GM18526 (cell line): ENCODE measurements around the gene FDCSP.

Experiments
- POLR2A ChIP-seq: IDR thresholded peaks from 3 replicates; pipeline ENCODE4 v1.6.1; 2011; ENCODE audit not compliant: insufficient read length; ENCODE audit errors: extremely low read depth

FDCSP gene

DNA sequence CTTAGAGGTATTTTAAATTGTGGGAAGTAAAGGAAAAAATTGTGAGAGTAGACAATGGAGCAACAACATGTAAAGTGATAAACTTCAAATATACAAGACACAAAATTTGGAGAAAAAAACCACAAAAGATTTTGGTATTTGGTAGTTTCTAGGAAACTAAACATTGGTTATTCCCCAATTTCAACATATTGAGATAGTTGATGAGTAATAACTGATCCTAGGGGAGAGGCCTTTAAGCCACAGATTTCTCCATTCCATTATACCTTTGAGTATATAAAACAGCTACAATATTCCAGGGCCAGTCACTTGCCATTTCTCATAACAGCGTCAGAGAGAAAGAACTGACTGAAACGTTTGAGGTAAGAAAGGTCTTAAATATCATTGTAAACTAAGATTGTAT, at the start of gene FDCSP:
Gene FDCSP, plus strand, starts transcription at position 301 of the 400 bp plus-strand sequence. CDS start 5,071 bp downstream, outside the sequence.
- no peak for TF ChIP-seq POLR2A

DNA sequence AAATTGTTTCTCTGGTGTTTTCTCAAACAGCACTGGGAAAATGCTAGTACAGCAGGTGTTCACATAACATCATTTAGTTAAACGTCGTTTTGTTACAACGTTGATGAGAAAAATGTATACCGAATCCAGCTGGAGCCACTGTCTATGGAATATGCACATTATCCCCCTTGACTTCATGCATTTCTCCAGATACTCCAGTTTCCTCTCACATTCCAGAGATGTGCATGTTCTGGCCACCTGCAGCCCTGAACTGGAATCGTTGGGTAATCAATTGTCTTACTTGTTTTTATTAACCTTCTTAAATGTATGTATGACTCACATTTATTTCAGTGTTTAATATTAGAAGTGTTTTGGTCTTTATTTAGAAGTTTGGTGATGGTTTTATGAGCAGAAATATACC, 48.8 kb upstream of the FDCSP start:
- no peak for TF ChIP-seq POLR2A

GRCh38 chr4:70178075-70178660, 47.8 kb upstream of the FDCSP start:
- TF ChIP-seq POLR2A = no peak

- no peak for TF ChIP-seq POLR2A
These were observed 46.1 kb upstream of the FDCSP start for GRCh38 chr4:70179811-70180210.

- no peak for TF ChIP-seq POLR2A
These were observed 44.1 kb upstream of the FDCSP start for GRCh38 chr4:70181864-70182263.

GRCh38 chr4:70182517-70183167, 43.3 kb upstream of the FDCSP start:
- TF ChIP-seq POLR2A = no peak

- TF ChIP-seq POLR2A = no peak
These were observed 42.6 kb upstream of the FDCSP start for GRCh38 chr4:70183168-70183939.

- TF ChIP-seq POLR2A = no peak
These were observed 42.0 kb upstream of the FDCSP start for GRCh38 chr4:70183940-70184246.

DNA sequence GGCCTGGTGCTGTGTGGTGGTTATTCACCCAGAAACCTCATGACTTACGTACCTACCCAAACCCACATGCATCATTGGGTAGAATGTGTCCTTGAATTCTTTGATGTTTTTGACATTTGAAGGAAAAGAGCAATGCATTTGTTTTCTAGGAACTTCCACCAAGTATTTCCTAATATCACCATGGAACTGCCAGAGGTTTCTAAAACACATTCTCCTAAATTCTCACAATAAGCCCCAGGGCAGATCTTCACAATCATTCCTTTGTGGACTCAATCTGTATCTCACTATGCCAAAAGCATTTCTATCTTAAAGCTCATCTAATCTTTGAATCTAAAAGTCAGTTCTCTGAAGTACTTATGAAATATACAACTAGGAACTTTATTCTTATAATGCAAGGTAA, 38.7 kb upstream of the FDCSP start:
- TF ChIP-seq POLR2A = no peak

- TF ChIP-seq POLR2A = no peak
These were observed 35.3 kb upstream of the FDCSP start for GRCh38 chr4:70190579-70190978.

- no peak for TF ChIP-seq POLR2A
These were observed 34.3 kb upstream of the FDCSP start for GRCh38 chr4:70191647-70192046.

- no peak for TF ChIP-seq POLR2A
These were observed 33.0 kb upstream of the FDCSP start for GRCh38 chr4:70192895-70193294.

DNA sequence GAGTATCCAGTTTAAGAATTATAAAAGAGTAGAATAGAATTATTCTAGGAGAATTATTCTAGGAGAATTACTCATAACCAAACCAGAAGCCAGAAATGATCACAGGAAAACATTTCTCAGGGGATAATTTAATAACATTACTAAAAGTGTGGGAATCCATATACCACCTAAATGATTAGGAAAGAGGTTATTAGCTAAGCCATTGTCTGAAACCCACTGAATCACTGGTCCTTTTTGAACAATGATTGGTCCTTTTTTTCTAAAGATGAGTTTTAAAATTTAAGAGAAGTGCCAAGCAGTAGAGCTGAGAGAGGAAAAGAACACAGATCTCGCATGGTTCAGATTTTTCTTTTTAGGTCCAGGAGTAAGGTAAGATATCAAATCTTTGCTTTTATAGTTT, 30.5 kb upstream of the FDCSP start, which contains the start of gene ODAM:
Gene ODAM, plus strand, starts transcription at position 301 of the 400 bp plus-strand sequence. CDS start 819 bp downstream, outside the sequence.
- TF ChIP-seq POLR2A = no peak

GRCh38 chr4:70196857-70197256, 29.1 kb upstream of the FDCSP start:
- no peak for TF ChIP-seq POLR2A

DNA sequence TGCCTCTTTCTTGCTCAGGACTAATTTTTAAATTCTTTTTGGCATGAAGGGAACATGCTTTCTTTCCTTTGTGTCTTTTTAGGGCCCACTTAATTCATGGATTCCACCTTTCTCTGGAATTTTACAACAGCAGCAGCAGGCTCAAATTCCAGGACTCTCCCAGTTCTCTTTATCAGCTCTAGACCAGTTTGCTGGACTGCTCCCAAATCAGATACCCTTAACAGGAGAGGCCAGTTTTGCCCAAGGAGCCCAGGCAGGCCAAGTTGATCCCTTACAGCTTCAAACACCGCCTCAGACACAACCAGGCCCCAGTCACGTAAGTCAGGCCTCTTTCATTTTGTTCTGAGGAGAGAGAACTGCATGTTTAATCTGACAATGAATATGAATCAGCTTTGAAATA, 28.1 kb upstream of the FDCSP start:
- TF ChIP-seq POLR2A = no peak

DNA sequence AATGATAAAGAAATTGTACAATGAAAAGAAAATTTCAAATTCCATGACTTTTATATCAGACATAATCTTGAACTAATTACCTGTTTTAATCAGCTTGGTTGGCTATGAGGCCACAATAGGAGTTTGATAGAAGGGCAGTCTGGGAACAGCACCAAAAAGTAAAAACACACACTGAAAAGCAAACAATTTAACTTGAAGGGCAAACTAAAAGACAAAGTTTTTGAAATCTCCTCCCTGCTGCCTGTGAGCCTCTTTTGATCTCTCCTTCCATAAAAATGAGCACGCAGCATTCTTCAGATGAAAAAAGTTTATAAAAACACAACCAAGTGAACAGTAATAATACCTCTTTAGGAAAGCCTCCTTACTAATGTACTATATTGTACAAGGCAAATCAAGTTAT, 22.3 kb upstream of the FDCSP start:
- TF ChIP-seq POLR2A = no peak
